Body of pancreas (tissue), 4 donors: Measurements from ENCODE around the gene DNAJB5. TPM values are rescaled to one million over a fixed set of nuclear protein-coding genes. Genes with fewer than 3 reads are reported as not detected.
A peak's percentile ranks its signal among the peaks of the same experiment; 100 is the strongest.
"Not testable (repeated sequence)": the region's sequence is repeated elsewhere in the genome, so short reads cannot be mapped to it uniquely, and the experiment has no call there.

ENCODE experiments used
- ATAC-seq: fragments of 150-250 bp; one replicate; pipeline ENCODE4 v1.9.1; 2016
- DNase-seq, 4 donors: peaks; one replicate each; pipeline ENCODE4 v3.0.0-alpha.2; 2019
- H3K27ac ChIP-seq, 4 donors: fragments of 200-600 bp; sonication (generic); 1 replicate in 3 of 4; 2 replicates in 1 of 4; pipeline versions ENCODE4 v1.5.1 to v1.6.1; 2016 to 2019; ENCODE audit warnings: mild to moderate bottlenecking in 1 of 4, mixed read lengths in 1 of 4, moderate library complexity in 1 of 4
- H3K27me3 ChIP-seq, 2 donors: fragments of 200-600 bp; sonication (generic); one replicate each; pipeline ENCODE4 v1.6.0; 2016; ENCODE audit warnings: mild to moderate bottlenecking in 1 of 2
- H3K36me3 ChIP-seq, 2 donors: fragments of 200-600 bp; sonication (generic); replicated peaks in 1 of 2; 2 replicates each; pipeline ENCODE4 v1.5.1; 2016; ENCODE audit warnings: low read depth in 2 of 2; ENCODE audit not compliant: insufficient read depth in 1 of 2
- H3K4me1 ChIP-seq: fragments of 200-600 bp; sonication (generic); one replicate; pipeline ENCODE4 v1.6.0; 2016
- H3K4me3 ChIP-seq, 2 donors: fragments of 200-600 bp; sonication (generic); 1 replicate in 1 of 2; 2 replicates in 1 of 2; pipeline ENCODE4 v1.5.1; 2016 to 2019
- H3K9me3 ChIP-seq, 3 donors: fragments of 200-600 bp; sonication (generic); 1 replicate in 2 of 3; 2 replicates in 1 of 3; pipeline ENCODE4 v1.5.1; 2016
- POLR2A ChIP-seq, 3 donors: fragments of 450-650 bp; IDR thresholded peaks; one replicate each; pipeline ENCODE4 v1.6.1; 2016; ENCODE audit warnings: antibody characterized with exemption in 3 of 3, mild to moderate bottlenecking in 2 of 3
- WGBS, 2 donors: methylation state at CpG; one replicate each; pipeline ENCODE4 v1.1.5; 2017; 5-methylcytosine and 5-hydroxymethylcytosine counted together
- intact Hi-C: fragments of 100-400 bp; cut with DNase I; formaldehyde crosslinking; loops from one replicate; pipeline ENCODE4 v1.15.1; 2023
- total RNA-seq, 2 donors: library from RNA; depleted of rRNA; stranded (reverse); fragments of >200 nt; gene quantifications; one replicate each; pipeline ENCODE4 v1.1.0, GENCODE V29; 2016
- TF ChIP-seq, protein P1 (sequence below), 7 experiments: fragments of 450-650 bp in 4 of 7; fragments of 200-600 bp in 3 of 7; sonication (generic) in 3 of 7; IDR thresholded peaks; one replicate each; pipeline ENCODE4 v1.5.1; 2016 to 2019; ENCODE audit warnings: antibody characterized with exemption in 7 of 7

Gene DNAJB5
- total RNA-seq: 1 to 10 TPM; 5.3 to 5.7 TPM

DNA sequence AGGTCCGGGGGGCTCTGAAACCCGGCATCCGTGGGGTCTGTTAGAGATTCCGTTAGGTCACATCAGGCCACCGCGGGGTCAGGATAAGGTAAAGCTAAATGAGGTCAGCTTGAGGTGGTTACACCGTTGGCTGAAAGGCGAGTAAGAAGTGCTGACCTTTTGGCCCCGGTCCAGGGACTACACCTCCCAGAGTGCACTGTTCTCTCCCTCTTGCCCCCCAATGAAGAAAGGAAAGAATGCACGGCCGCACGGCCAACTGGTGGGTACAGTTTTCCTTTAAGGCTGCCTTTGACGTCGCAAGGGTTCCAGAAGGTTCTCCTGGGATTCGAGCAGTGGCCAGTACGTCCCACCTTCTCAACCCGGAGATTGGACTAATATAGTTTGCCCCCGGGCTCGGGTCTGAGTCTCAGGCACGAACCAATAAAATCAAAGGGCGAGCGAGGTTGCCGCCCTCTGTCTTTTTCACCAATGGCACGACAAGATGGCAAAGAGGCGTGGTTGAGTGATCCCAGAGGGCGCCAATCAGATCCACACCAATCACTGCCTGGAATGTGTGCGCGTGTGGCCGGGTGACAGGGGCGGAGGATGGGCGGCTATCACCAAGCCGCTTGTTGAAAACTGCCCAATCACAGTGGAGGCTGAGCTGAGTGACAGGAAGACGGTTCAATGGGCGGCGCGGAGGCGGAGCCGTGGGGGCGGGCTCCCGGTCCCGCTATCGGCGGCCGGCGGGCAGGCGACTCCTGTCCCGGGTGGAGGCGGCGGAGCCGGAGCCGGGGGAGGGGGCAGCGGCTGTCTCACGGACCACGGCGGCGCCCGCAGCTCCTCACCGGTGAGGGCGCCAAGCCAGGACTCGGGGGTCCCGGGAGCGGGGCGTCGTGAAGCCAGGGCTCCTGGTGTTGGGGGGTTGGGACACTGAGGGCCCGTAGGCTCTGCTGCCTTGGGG, at the start of gene DNAJB5:
Gene DNAJB5 (plus strand): TSS at position 743 of the 943 bp plus-strand sequence. CDS start 886 bp downstream, outside the sequence.
- TF ChIP-seq, protein P1, sequence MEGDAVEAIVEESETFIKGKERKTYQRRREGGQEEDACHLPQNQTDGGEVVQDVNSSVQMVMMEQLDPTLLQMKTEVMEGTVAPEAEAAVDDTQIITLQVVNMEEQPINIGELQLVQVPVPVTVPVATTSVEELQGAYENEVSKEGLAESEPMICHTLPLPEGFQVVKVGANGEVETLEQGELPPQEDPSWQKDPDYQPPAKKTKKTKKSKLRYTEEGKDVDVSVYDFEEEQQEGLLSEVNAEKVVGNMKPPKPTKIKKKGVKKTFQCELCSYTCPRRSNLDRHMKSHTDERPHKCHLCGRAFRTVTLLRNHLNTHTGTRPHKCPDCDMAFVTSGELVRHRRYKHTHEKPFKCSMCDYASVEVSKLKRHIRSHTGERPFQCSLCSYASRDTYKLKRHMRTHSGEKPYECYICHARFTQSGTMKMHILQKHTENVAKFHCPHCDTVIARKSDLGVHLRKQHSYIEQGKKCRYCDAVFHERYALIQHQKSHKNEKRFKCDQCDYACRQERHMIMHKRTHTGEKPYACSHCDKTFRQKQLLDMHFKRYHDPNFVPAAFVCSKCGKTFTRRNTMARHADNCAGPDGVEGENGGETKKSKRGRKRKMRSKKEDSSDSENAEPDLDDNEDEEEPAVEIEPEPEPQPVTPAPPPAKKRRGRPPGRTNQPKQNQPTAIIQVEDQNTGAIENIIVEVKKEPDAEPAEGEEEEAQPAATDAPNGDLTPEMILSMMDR (IDR thresholded peaks at IDR 0.05): peak in 1 of 7 experiments; percentile 2
- peak; percentile 73 to 82 (median 79) for TF ChIP-seq POLR2A (IDR thresholded peaks at IDR 0.05)
- intact Hi-C loops: no loop called here
- H3K9me3 ChIP-seq: no peaks in the 10 kb centered on the region
- 0 to 2% methylated on average over 20 to 59 of the region's 65 CpGs for whole genome bisulfite sequencing, 2 donors
- H3K27ac ChIP-seq: peak within 1 kb of the TSS; percentile 66 to 91 (median 90)
- peak; percentile 96 for ATAC-seq
- peaks cover 30% of the 10 kb centered on the region for H3K4me1 ChIP-seq
- H3K27me3 ChIP-seq: no peaks in the 10 kb centered on the region
- DNase-seq: peak; percentile 99 to 100 (median 99)
- no peaks in the 10 kb centered on the region for H3K36me3 ChIP-seq
- peak within 1 kb of the TSS; percentile 79 to 89 for H3K4me3 ChIP-seq

DNA sequence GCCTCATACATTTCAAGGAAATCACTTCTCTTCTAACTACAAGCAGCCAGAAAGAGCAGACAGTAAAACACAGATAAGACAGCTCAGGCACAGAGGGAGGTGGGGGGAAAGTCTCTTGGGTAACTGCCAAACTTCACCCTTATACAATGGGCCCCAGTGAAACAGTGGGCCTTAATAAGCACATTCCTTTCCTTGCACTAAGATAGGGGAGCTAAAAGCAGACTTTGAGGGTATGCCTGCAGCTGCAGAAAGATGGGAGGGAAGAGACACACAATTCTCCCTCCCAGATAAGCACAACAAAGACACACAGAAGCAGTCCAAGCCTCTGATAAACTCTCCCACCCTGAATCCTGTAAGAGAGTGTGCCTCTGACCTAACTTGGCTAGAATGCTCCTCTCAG, 49.6 kb upstream of the DNAJB5 start:
- intact Hi-C loops, ATAC-seq, H3K27me3 ChIP-seq: not testable (repeated sequence)

DNA sequence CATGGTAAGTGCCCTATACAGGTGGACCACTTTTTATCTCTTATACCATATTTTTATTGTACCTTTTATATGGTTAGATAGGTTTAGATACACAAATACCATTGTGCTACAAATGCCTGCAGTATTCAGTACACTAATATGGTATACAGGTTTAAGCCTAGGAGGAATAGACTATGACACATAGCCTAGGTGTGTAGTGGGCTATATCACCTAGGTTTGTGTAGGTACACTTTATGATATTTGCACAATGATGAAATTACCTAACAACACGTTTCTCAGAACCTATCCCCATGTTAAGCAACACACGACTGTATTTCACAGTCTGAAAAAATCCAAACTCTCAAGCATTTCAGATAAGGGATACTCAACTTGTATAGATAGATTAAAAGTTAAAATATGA, 41.1 kb upstream of the DNAJB5 start:
- TF ChIP-seq POLR2A (IDR thresholded peaks at IDR 0.05): no peak
- TF ChIP-seq, protein P1 (IDR thresholded peaks at IDR 0.05): no peak

More for the DNA sequence above, 49.6 kb upstream of the DNAJB5 start:
- not testable (repeated sequence) for H3K4me1 ChIP-seq, DNase-seq, H3K9me3 ChIP-seq, H3K27ac ChIP-seq, H3K4me3 ChIP-seq, H3K36me3 ChIP-seq

GRCh38 chr9:34954225-34954624, 35.3 kb upstream of the DNAJB5 start:
- no peaks in the 10 kb centered on the region for H3K36me3 ChIP-seq
- peaks cover 10% of the 10 kb centered on the region for H3K4me1 ChIP-seq
- intact Hi-C loops: no loop called here
- no peaks in the 10 kb centered on the region for H3K9me3 ChIP-seq
- H3K27ac ChIP-seq: no peak overlapping the region
- TF ChIP-seq, protein P1 (IDR thresholded peaks at IDR 0.05): no peak
- no peak for TF ChIP-seq POLR2A (IDR thresholded peaks at IDR 0.05)
- WGBS, 2 donors: 89% methylated on average over 2 of the region's 2 CpGs
- no peak overlapping the region for H3K4me3 ChIP-seq
- H3K27me3 ChIP-seq: no peaks in the 10 kb centered on the region
- ATAC-seq: no peak
- no peak for DNase-seq

More for the DNA sequence above, 41.1 kb upstream of the DNAJB5 start:
- 68 to 70% methylated on average over 2 of the region's 2 CpGs for WGBS, 2 donors
- Histone ChIP-seq H3K36me3 (no peaks in the 10 kb centered on the region), H3K4me1 (no peaks in the 10 kb centered on the region), H3K9me3 (no peaks in the 10 kb centered on the region), H3K27ac (no peak overlapping the region), H3K27me3 (no peaks in the 10 kb centered on the region), H3K4me3 (no peak overlapping the region)
- ATAC-seq: no peak
- intact Hi-C loops: no loop called here
- no peak for DNase-seq

- DNase-seq, ATAC-seq, H3K9me3 ChIP-seq, intact Hi-C loops, H3K36me3 ChIP-seq, H3K4me3 ChIP-seq, H3K4me1 ChIP-seq, H3K27me3 ChIP-seq, H3K27ac ChIP-seq: not testable (repeated sequence)
- WGBS, 2 donors: 81 to 90% methylated on average over 7 of the region's 7 CpGs
Observed at GRCh38 chr9:34956066-34956465, 33.5 kb upstream of the DNAJB5 start.
